CD14-positive monocyte (primary cell): ENCODE results near the gene GNAI1. TPM values are rescaled to one million over a fixed set of nuclear protein-coding genes. Genes with fewer than 3 reads are reported as not detected.

Source experiments
- DNase-seq, 3 donors: peaks; one replicate each; pipeline ENCODE4 v3.0.0-alpha.2; 2011 to 2022
- H2AFZ ChIP-seq: 2 replicates; pipeline ENCODE4 v1.6.0; 2012; ENCODE audit warnings: mild to moderate bottlenecking, low read depth, low read length, inconsistent platforms; ENCODE audit not compliant: insufficient read depth, poor library complexity, severe bottlenecking
- H3K27ac ChIP-seq, 2 donors: 1 replicate in 1 of 2; 2 replicates in 1 of 2; pipeline ENCODE4 v1.5.1; 2012 to 2013; ENCODE audit warnings: low read length in 2 of 2, control low read depth in 1 of 2, inconsistent platforms in 1 of 2, low read depth in 1 of 2, mild to moderate bottlenecking in 1 of 2
- H3K27me3 ChIP-seq, 2 donors: one replicate each; pipeline versions ENCODE4 v1.6.0 to v1.6.1; 2011 to 2013; ENCODE audit warnings: low read length in 2 of 2; ENCODE audit not compliant: control insufficient read depth in 2 of 2, insufficient read depth in 2 of 2
- H3K36me3 ChIP-seq, 2 donors: replicated peaks in 1 of 2; 1 replicate in 1 of 2; 2 replicates in 1 of 2; pipeline versions ENCODE4 v1.5.1 to v1.6.1; 2012 to 2013; ENCODE audit warnings: low read length in 2 of 2, control low read depth in 1 of 2, inconsistent platforms in 1 of 2, mild to moderate bottlenecking in 1 of 2; ENCODE audit not compliant: insufficient read depth in 2 of 2, control insufficient read depth in 1 of 2
- H3K4me1 ChIP-seq, 2 donors: 1 replicate in 1 of 2; 2 replicates in 1 of 2; pipeline versions ENCODE4 v1.5.1 to v1.6.1; 2012 to 2013; ENCODE audit warnings: low read length in 2 of 2, control low read depth in 1 of 2, inconsistent platforms in 1 of 2, mild to moderate bottlenecking in 1 of 2, moderate library complexity in 1 of 2; ENCODE audit not compliant: insufficient read depth in 2 of 2, control insufficient read depth in 1 of 2
- H3K4me2 ChIP-seq: replicated peaks from 2 replicates; pipeline ENCODE3; 2012; ENCODE audit warnings: low read length, moderate library complexity, mild to moderate bottlenecking; ENCODE audit not compliant: poor library complexity, severe bottlenecking; ENCODE audit errors: extremely low read depth
- H3K4me3 ChIP-seq, 3 experiments: fragments of 200-600 bp in 1 of 3; sonication (generic) in 1 of 3; replicated peaks in 1 of 3; 1 replicate in 2 of 3; 2 replicates in 1 of 3; pipeline ENCODE4 v1.5.1; 2011 to 2013; ENCODE audit warnings: low read length in 3 of 3, mild to moderate bottlenecking in 3 of 3, control low read depth in 2 of 3, low read depth in 2 of 3, inconsistent platforms in 1 of 3, moderate library complexity in 1 of 3
- H3K79me2 ChIP-seq: 2 replicates; pipeline ENCODE4 v1.6.0; 2012; ENCODE audit warnings: mild to moderate bottlenecking, control low read depth, inconsistent platforms, low read length, moderate library complexity; ENCODE audit not compliant: insufficient read depth
- H3K9ac ChIP-seq: 2 replicates; pipeline ENCODE4 v1.6.0; 2017; ENCODE audit warnings: low read length, mild to moderate bottlenecking; ENCODE audit not compliant: insufficient read depth, poor library complexity, severe bottlenecking
- H3K9me3 ChIP-seq, 2 donors: replicated peaks in 1 of 2; 1 replicate in 1 of 2; 2 replicates in 1 of 2; pipeline versions ENCODE4 v1.5.1 to v1.6.1; 2012 to 2013; ENCODE audit warnings: low read length in 2 of 2, control low read depth in 1 of 2; ENCODE audit not compliant: control insufficient read depth in 1 of 2, insufficient read depth in 1 of 2
- H4K20me1 ChIP-seq: 2 replicates; pipeline ENCODE4 v1.6.0; 2012; ENCODE audit warnings: mild to moderate bottlenecking, low read length, control low read depth, moderate library complexity; ENCODE audit not compliant: insufficient read depth
- H3K27ac Mint-ChIP-seq, 7 donors: one replicate each; pipeline ENCODE4 v1.8.0; 2020; ENCODE audit warnings: mild to moderate bottlenecking in 7 of 7, mixed read lengths in 7 of 7, moderate library complexity in 6 of 7, inconsistent platforms in 2 of 7
- H3K27me3 Mint-ChIP-seq, 3 donors: one replicate each; pipeline ENCODE4 v1.8.0; 2021 to 2022; ENCODE audit warnings: low read depth in 3 of 3, mild to moderate bottlenecking in 3 of 3, mixed read lengths in 3 of 3, moderate library complexity in 3 of 3, inconsistent platforms in 1 of 3
- H3K36me3 Mint-ChIP-seq, 2 donors: one replicate each; pipeline ENCODE4 v1.8.0; 2020; ENCODE audit warnings: mixed read lengths in 2 of 2, inconsistent platforms in 1 of 2, mild to moderate bottlenecking in 1 of 2
- H3K4me1 Mint-ChIP-seq: one replicate; pipeline ENCODE4 v1.8.0; 2020; ENCODE audit warnings: mild to moderate bottlenecking, mixed read lengths
- H3K4me3 Mint-ChIP-seq, 2 donors: one replicate each; pipeline ENCODE4 v1.8.0; 2020; ENCODE audit warnings: mild to moderate bottlenecking in 2 of 2, mixed read lengths in 2 of 2, moderate library complexity in 1 of 2
- H3K9me3 Mint-ChIP-seq, 7 donors: one replicate each; pipeline ENCODE4 v1.8.0; 2020 to 2022; ENCODE audit warnings: mixed read lengths in 7 of 7, mild to moderate bottlenecking in 6 of 7, moderate library complexity in 6 of 7, inconsistent platforms in 2 of 7
- WGBS: methylation state at CpG from one replicate; pipeline ENCODE4 v1.1.5; 2013; ENCODE audit warnings: missing lambda C conversion rate; ENCODE audit not compliant: insufficient coverage; 5-methylcytosine and 5-hydroxymethylcytosine counted together
- intact Hi-C, 2 donors: fragments of 100-400 bp; cut with micrococcal nuclease; formaldehyde crosslinking; loops; one replicate each; pipeline versions ENCODE4 v1.15.0 to v1.15.1; 2023
- polyA plus RNA-seq, 3 donors: library from polyadenylated mRNA; depleted of rRNA in 1 of 3; unstranded in 2 of 3; stranded (reverse) in 1 of 3; fragments of 300-500 nt in 2 of 3; fragments of >200 nt in 1 of 3; fragmentation: Illumina TruSeq in 2 of 3; gene quantifications; 1 replicate in 2 of 3; 2 replicates in 1 of 3; pipeline ENCODE4 v1.2.3, GENCODE V29; 2012 to 2021
- TF ChIP-seq, protein P1 (sequence below): fragments of 200-600 bp; IDR thresholded peaks from one replicate; pipeline ENCODE4 v1.8.0; 2022; ENCODE audit warnings: antibody characterized with exemption, mild to moderate bottlenecking

The GNAI1 gene
- polyA plus RNA-seq, 3 donors = 0.72 to 1.0 (median 0.79) TPM

DNA sequence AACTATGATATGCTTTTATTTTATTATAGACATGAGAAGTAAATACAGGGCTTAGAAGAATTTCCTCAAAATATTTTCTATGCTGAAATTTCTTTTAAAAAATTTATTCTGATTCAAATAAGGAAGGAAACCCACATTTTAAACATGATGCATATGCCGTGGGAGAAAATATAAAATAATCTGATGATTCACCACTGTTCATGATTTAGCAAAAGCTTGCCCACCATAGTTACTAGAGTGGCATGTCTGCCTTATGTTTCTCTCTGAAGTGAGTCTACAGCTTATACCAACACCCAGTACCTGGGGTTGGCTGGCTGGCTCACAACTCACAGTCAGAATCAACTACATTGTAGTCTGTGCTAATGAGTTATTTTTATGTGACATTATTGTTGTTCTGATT, 102.0 kb downstream of the GNAI1 start:
- no peak for DNase-seq
- Histone ChIP-seq H3K36me3 (no peaks in the 10 kb centered on the region), H3K79me2 (no peaks in the 10 kb centered on the region), H4K20me1 (no peaks in the 10 kb centered on the region), H3K27me3 (no peaks in the 10 kb centered on the region), H3K4me2 (no peak overlapping the region), H3K9me3 (no peaks in the 10 kb centered on the region), H3K27ac (no peak overlapping the region), H3K4me1 (no peaks in the 10 kb centered on the region), H3K9ac (no peak overlapping the region), H2AFZ (no peak overlapping the region), H3K4me3 (no peak overlapping the region)
- H3K27me3 Mint-ChIP-seq = no peaks in the 10 kb centered on the region
- H3K4me3 Mint-ChIP-seq = no peak overlapping the region
- TF ChIP-seq, protein P1, sequence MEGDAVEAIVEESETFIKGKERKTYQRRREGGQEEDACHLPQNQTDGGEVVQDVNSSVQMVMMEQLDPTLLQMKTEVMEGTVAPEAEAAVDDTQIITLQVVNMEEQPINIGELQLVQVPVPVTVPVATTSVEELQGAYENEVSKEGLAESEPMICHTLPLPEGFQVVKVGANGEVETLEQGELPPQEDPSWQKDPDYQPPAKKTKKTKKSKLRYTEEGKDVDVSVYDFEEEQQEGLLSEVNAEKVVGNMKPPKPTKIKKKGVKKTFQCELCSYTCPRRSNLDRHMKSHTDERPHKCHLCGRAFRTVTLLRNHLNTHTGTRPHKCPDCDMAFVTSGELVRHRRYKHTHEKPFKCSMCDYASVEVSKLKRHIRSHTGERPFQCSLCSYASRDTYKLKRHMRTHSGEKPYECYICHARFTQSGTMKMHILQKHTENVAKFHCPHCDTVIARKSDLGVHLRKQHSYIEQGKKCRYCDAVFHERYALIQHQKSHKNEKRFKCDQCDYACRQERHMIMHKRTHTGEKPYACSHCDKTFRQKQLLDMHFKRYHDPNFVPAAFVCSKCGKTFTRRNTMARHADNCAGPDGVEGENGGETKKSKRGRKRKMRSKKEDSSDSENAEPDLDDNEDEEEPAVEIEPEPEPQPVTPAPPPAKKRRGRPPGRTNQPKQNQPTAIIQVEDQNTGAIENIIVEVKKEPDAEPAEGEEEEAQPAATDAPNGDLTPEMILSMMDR = no peak
- no peaks in the 10 kb centered on the region for H3K36me3 Mint-ChIP-seq
- peaks cover 0 to 4% (median 0%) of the 10 kb centered on the region in 7 donors for H3K9me3 Mint-ChIP-seq
- intact Hi-C loops = no loop called here
- no peak overlapping the region for H3K27ac Mint-ChIP-seq
- no peaks in the 10 kb centered on the region for H3K4me1 Mint-ChIP-seq
- no CpG with 5 or more reads among the region's 1 CpG for WGBS

GRCh38 chr7:80240265-80241025, 105.8 kb downstream of the GNAI1 start:
- no peak overlapping the region for H2AFZ ChIP-seq
- H3K27ac Mint-ChIP-seq = no peak overlapping the region
- H3K27me3 ChIP-seq = no peaks in the 10 kb centered on the region
- no CpG with 5 or more reads among the region's 4 CpGs for WGBS
- H3K36me3 Mint-ChIP-seq = no peaks in the 10 kb centered on the region
- H3K4me2 ChIP-seq = no peak overlapping the region
- no peaks in the 10 kb centered on the region for H3K79me2 ChIP-seq
- H3K4me1 ChIP-seq = no peaks in the 10 kb centered on the region
- no peak overlapping the region for H3K4me3 Mint-ChIP-seq
- no peak overlapping the region for H3K9ac ChIP-seq
- no peaks in the 10 kb centered on the region for H3K9me3 Mint-ChIP-seq
- peaks cover 2% of the 10 kb centered on the region for H3K4me1 Mint-ChIP-seq
- H4K20me1 ChIP-seq = no peaks in the 10 kb centered on the region
- H3K27me3 Mint-ChIP-seq = no peaks in the 10 kb centered on the region
- no peaks in the 10 kb centered on the region for H3K36me3 ChIP-seq
- no peak overlapping the region for H3K4me3 ChIP-seq
- intact Hi-C loops = no loop called here
- H3K9me3 ChIP-seq = no peaks in the 10 kb centered on the region
- TF ChIP-seq, protein P1 = no peak
- DNase-seq = no peak
- no peak overlapping the region for H3K27ac ChIP-seq
